Activated CD4-positive, alpha-beta T cell treated with anti-CD3 and anti-CD28 coated beads, Interleukin-2, Interleukin-6, amounts not matched to agents 100 ng/mL and 50 ng/mL, durations not matched to agents 16 hours and 8 hours (primary cell): ENCODE measurements around the gene PPFIBP1.
"Not testable (repeated sequence)": the region's sequence is repeated elsewhere in the genome, so short reads cannot be mapped to it uniquely, and the experiment has no call there.

Source experiments
- DNase-seq: peaks from one replicate; pipeline ENCODE4 v3.0.0-alpha.2; 2020

The PPFIBP1 gene

DNA sequence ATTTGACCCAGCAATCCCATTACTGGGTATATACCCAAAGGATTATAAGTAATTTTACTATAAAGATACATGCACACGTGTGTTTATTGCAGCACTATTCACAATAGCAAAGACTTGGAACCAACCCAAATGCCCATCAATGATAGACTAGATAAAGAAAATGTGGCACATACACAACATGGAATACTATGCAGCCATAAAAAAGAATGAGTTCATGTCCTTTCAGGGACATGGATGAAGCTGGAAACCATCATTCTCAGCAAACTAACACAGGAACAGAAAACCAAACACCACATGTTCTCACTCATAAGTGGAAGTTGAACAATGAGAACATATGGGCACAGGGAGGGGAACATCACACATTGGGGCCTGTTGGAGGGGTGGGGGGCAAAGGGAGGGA is 20.9 kb downstream of the PPFIBP1 start:
- not testable (repeated sequence) for DNase-seq

DNA sequence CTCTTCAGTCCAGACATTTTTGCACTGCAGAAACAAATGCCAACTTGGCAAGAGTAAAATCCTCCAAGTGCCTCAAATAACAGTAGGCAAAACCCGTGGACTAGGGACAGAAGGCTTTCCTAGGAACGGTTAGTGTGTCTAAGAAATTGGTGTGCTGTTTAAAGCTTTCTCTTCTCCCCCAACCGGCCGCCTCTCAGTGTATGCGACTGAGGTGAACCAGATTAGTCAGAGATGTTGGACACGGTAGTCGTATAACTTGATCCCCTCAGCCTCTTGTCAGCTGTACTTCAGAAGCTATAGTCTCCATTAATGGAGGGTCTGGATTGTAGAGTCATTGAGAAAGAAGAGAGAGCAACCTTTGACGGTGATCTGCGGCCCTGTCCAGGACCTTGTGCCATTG is 21.7 kb downstream of the PPFIBP1 start:
- no peak for DNase-seq

DNA sequence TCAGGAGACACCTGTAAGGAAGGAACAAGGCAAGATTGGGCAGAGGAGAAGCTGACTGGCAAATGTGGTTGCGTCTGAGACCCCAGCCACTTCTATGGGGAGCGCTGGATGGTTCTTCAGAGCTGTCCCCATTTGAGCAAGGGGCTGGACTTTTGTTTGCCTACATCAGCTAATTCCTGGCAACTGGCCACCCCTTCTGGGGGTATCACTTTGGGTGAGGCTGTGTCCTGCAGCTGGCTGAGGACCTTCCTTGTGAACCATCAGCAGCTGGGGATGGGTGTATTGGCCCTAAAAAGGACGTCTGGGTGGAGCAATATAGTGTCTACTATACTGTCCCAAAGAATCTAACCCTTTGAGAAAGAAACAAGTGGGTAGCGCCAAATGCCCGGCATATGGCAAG is 23.6 kb downstream of the PPFIBP1 start:
- DNase-seq: no peak

DNA sequence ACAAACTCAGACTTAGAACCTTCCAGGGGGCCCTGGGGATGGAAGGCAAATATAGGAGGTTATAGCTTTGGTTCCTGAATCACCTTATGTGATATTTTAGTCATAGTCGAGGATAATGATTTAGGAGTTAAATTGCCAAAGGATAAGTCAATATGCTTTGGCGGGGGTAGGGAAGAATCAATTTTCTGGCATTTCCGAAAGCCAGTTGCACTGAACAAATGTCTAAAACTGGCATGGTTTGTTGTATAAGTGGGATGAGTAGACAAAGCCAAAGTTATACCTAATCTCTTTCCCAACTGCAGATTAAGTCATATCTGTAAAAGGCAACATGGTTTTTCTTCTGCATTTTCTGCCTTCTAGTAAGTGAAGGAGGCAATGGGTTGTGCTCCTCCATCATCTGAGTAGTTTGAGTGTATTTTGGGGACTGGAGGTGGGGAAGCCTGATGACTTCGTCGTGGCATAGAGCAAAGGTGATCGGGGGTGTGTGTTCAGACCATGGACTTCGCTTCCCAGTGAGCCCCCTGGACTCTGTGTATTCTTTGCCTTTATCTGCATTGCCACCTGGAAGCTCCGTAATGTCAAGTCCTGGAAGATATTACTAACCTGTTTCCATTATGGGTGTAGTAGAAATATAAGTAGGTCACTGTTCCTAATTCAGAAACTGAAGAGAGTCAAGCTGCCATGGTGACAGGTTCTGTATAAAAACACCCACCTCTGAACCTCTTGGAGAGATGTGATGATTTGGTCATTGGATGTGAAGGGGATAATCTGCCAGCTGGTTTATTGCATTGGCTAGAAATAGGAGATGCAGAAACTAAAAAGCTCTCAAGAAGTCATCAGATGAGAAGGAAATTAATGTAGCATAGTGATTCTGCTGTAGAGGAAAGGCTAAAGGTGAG is 24.5 kb downstream of the PPFIBP1 start:
- DNase-seq: no peak

DNA sequence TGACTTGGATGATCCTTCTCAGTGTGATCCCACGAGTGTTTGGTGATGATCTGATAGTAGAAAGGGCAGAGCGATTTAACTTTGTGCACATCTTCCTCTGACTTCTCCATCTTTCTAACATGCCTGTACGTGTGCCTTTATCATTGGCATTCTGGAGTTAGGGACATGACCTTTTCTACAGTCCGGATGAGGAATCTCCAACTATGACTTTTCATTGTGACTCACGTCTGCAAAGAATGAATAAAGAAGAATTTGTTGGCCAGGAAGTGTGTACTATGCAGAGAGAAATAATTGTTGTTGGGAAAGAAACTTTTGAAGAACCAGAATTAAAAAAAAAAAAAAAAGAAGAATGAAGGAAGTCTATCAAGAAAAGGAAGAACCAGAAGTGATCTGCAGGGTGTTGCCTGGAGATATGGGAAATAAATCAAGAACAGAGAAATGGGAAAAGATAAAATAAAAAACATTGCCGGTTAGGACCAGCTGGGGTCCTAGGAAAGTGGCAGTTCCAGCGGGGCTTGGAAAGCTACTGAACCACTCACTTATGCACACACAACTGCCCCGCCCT is 25.3 kb downstream of the PPFIBP1 start:
- no peak for DNase-seq

DNA sequence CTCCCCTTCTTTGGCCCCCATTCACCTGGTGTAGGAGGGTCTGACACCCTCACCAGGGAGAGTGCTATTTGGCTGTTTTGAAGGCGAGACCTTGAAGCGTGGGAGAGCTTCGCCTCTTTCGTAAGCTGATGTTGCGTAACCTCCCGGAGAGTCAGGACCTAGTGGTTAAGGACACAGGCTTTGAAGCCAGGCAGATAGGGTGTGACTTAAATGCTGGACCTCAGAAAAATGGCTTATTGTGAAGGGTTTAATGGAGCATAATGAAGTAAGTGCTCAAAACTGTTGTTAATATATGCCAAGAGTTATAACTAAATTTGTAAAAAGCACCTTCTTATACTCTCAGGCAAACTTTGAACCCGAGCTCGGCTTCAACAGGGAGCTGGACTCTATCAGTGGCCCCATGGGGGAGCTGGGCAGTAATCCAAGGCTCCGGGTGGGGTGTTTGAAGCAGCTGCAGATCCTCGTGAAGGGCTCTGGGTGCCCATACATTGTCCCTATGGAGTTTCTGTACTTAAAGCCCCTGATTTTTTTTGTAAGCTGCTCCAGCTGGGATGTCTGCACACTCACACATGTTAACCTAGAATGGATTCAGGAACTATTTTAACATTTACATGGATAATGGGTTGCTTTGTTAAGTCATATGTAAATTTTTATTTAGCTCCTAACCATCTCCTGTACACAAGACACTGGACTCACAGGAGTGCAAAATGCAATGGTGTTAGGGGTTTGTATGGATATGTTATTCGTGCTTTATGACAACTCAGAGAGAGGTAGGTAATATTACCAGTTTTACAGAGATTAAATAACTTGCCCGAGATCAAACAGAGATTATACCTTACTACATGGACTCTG is 26.0 kb downstream of the PPFIBP1 start:
- peak; percentile 22 for DNase-seq

DNA sequence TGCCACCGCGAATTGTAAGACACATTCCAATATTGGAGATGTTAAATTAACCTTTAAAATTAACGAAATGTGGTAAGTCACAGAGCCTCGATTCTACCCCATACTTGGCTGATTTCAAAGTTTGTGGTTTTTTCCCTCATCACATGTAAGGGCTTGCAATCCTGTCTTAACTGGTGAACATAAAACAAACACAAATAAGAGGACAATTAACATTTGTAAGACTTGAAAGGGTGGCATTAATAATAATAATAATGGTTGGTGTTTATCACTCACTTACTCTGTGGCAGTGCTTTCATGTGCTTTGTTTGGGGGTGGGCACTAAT is 26.6 kb downstream of the PPFIBP1 start:
- no peak for DNase-seq

DNA sequence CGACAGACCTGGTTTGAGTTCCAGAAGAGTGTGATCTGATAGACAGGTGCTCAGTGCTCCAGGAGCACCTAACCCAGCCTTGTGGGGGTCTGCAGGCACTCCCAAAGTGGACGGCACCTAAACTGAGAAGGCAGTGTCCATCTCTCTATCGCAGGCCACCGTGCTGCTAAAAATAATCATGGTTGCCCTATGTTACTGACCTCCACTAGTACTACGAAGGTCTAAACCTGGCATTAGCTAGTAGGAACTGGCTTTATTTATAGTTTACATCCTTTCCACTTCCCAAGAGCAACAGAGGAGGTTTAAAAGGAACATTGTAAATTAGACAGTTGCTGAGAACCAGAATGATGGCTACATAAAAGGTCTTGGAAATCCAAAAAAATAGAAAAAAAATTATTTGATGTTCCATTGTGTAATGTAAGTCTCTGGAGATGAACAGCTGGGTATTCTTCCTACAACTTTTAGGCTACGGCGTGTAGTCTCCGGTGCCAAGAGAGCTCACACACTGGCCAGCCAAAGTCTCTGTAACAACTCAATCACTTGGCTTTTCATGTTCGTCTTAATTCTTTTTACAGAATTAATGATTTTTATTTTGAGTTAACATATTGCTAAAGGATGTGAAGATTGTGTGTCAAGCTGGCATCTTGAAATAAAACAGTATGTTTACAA is 27.3 kb downstream of the PPFIBP1 start:
- DNase-seq: no peak

DNA sequence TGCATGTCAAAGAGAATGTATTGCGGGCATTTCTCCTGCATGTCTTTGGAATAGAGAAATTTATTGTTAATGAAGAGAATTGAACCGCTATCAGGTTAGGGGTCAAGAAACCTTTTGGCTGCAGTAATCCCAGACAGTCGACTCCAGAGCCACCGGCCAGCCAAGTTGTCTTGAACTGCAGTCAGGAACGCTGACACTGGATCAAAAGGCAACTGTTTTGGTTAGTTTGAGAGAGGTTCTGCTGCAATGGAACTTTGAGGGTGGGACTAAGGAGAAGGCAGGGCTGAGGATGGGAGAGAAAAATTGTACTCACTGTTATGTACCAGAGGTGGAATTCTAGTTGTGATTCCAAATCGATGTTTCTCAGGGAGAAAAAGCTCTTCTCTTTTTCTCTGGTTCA is 28.2 kb downstream of the PPFIBP1 start:
- no peak for DNase-seq

DNA sequence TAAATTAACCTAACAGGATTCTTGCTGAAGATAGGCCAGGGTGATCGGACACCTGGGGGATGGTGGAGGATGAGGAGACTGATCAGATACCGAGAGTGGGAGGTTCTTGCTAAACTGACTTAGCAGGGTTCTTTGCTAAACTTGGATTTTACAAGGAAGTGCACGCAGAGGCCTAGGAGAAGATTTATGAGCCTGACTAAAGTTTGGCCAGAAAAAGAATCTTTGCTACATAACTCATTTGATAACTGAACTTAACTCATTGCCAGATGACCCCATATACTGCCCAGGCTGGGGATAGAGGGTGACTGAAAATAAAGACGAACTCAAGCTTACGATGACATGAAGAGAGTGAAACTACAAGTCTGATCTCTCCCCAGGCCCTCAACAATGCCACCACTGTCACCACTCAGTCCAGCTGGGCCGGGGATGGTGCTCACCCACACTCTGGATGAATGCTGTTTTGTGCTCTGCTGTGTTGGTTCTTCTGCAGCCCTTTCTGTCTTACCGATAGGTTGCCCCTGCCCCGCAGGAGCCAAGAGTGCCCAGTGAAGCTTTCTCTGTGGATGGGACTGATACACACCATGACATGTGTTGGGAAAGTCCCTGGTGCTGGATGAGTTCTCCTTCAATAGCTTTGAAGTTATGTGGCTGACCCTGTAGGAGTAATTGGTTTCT is 29.0 kb downstream of the PPFIBP1 start:
- DNase-seq: no peak

DNA sequence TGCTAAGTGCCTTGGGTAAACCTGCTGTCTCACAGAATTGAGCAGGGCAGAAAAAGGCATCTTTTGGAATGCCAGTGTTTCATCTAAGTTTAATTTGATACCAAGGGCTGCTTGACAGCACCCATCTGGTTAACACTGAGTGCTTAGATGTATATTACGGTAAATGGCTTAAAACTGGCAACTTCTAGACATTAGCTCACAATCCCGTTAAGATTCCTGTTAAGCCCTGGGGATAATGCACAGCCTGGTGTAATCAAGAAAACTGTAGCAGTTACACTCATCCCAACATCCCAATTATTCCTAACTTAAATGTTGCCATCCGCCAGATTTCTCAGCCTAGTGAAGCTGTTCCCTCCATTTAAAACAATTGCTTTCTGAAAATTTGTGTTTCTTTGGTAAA is 29.9 kb downstream of the PPFIBP1 start:
- DNase-seq: no peak

DNA sequence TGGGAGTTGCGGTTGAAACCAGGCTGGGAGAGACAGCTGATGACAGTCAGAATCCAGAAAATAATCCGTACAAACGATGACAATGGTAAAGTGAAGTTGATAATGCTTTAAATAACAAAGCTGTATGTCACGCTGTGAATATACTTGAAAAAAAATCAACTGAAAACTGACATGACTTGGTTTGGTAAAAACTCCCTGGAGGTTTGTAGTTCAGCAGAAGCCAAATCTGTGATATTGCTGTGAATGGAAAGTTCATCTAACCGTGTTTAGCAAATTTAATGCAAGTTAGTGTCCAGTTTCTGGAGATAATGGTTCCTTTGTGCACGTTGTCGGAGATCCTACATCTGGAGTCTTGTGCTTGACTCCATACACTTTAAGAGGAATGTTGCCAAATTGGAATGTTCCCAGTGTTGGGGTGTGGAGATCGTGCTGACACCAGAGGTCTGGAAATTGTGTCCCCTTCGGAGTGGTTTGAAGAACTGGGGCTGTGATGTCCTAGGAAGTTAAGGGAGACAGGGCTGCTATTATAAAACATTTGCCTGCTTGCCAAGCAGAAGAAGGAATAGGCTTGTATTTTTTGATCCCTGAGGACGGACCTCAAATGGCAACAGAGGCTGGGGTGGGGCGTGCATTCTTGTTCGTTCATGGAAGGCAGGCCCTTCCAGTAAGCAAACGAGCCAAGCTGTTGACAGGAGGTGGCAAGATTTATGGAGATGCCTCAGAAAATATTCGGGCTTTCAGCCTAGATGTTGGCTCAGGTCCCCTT is 30.6 kb downstream of the PPFIBP1 start:
- DNase-seq: no peak

DNA sequence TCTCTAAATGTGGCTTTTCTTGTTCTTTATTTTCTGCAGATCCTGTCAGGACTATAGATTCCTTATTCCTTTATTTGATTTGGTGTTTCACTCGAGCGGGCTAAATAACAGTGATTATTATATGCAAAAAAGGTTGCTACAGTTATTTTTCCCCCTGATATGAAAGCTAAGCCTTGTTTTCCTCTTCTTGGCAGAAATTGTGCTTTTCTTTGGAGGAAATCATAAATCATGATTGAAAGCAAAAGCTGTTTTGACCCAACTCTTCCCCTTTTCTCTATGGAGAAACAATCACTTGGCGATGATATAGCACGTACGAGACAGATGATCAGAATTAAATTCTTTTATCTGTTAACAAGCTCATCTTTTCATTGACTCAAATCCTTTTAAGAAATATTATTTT is 31.4 kb downstream of the PPFIBP1 start:
- DNase-seq: no peak

DNA sequence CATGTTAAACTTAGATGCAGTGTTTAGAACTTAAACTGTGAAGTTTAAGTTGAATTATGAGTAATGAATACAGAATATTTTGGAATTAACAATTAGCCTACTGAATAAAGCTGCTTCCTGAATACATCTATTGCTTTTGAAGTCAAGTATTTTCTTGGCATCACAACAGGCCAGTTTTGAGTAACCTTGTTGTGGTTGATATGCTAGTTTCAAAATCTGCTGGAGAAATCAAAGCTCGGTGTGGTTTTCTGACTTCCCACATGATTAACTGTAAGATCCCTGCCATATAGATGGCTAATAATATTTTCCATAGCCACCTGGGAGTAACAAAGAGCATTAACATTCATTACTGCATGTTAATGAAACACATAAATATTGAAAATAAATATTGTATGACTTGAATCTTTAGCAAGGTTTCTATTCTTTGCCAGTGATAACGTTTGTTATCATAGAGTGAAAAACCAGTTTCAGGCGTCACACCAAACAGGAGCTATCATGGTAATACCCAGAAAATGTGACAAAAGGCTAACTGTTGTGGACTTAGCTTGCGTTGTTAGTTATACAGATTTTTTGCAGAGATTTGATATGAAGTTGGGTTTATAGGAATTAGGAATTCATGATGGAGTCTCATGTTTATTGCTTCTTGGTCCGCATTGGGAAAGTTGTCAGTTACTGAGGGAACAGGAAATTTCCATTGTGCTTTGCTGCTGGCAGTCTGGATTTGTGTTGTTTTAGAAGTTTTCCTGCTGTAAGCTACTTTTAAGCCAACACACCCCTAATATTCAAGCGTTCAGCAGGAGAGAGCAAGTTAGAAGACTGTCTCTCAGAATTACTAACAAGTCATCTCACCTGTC is 32.1 kb downstream of the PPFIBP1 start:
- peak; percentile 74 for DNase-seq

DNA sequence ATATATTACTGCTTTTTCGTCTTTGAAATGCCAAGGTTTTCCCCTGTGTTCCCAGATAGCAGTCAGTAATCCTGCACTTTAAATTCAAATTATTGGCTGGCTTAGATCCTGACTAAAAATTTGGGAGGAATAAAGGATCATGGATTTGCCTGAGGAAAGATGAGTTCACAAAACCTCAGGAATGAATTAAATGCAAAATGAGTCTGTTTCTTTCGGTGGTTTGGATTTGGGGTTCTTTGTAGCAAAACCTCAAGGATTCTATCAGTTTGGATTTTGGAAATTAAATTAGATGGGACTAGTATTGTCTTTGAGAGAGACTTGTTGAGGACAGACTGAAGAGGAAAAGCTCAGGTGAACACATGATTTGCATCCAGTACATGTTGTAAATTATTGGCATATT is 36.1 kb downstream of the PPFIBP1 start:
- no peak for DNase-seq

DNA sequence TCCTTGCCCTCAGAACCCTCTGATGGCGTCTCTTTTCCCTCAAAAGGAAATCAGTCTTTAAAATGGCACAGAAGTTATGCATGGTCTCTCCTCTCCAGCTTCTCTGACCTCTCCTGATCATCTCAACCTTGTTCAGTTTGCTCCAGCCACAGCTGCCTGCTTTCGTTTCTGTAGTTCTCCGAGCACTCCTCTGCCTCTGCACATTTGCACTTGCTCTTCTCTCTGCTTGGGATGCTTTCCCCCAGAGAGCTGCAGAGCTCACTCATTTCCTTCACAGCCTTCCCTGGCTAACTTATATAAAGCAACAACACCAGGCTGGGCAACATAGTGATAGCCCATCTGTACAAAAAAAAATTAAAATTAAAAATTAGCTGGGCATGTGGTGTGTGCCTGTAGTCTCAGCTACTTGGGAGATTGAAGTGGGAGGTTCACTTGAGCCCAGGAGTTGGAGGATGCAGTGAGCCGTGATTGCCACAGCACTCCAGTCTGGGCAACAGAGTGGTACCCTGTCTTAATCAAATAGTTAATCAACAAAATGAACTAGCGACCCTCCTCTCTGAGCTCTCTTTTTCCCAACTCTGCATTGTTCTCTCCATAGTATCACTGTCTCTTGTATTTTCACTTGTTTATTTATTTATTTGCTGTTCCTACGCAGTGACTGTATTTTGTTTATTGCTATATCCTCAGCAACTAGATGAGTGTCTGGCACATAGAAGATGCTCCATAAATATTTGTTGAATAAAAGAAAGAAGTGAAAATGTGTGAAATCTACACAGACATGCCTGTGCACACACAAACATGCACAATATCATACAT is 37.7 kb downstream of the PPFIBP1 start:
- no peak for DNase-seq

DNA sequence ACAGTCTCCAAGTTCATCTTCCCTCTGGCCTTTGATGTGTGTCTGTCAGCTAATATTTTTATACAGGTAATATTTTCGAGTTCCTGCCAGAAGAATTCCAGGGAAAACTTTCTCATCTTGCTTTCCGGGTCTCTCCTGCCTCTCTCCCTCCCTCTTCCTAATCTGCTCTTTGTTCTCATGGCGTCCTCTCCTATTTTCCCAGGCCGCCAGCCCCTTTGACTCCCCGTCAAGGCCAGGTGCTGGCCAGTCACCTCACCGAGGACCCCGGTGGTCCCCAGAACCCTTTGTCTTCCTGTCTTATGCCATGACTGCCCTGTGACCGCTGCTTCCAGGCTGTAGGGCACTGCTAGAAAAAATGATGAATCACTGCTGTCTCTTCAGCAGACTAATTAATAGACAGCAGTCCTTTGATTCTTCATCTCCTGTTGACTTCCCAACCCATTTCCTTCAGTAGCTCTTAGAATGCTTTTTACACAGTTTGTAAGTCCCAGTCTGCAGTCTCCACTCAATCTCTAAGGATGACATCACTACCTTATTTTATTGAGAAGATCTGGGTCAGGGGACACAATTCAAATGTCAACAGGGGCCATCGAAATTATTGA is 40.7 kb downstream of the PPFIBP1 start:
- DNase-seq: no peak

DNA sequence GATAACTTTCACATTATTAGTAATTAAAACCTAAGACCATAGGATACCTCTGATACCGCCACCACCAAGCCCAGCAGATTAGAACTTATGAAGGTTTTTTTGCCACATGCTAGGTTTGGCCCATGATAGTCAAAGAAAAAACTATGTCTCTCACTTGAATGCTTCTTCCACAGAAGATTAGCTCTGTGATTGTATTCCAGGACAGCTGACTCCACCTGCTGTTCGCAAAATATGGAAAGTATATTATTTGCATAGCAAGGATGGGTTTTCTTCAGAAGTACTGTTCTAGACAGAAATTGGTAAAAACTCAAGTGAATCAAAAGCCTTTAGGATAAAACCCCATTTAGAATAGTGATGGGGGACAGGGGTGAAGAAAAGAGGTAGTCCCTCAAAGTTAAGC is 42.2 kb downstream of the PPFIBP1 start:
- DNase-seq: no peak

DNA sequence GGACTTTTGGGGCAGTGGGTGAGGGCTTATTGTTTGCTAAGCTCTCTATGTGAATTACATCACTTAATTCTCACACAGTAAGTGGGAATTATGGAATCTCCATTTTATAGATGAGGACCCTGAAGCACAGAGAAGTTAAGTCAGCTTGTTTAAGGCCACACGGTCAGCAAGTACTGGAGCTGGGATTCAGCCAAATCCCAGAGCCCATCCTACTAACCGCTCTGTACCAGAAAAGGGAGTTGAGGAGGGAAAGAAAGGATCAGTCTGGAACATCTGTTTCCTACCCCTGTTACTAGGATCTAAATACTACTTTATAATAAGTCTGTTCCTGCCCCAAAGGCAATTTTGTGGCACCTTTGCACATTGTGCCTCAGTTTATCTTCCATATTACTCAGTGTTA is 42.6 kb downstream of the PPFIBP1 start:
- DNase-seq: no peak

DNA sequence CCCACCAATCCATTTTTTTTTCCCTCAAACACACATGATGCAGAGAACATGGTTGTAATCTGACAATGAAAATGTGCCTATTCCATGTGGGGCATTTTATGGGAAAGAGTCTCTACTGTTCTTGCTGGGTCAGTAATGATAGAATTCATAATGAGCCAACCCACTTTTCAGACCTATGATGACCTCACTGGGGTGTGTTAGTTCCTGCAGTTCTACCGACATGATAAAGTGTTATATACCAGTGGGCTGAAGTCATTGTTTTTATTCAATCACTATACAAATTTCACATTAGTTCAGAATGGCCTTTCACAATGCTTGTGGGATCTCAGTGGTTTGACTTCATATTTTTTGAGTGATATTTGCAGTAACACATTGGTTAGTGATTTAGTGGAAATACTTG is 47.5 kb downstream of the PPFIBP1 start:
- peak; percentile 41 for DNase-seq
